Measurements from ENCODE around the gene SSBP2.

The SSBP2 gene

DNA sequence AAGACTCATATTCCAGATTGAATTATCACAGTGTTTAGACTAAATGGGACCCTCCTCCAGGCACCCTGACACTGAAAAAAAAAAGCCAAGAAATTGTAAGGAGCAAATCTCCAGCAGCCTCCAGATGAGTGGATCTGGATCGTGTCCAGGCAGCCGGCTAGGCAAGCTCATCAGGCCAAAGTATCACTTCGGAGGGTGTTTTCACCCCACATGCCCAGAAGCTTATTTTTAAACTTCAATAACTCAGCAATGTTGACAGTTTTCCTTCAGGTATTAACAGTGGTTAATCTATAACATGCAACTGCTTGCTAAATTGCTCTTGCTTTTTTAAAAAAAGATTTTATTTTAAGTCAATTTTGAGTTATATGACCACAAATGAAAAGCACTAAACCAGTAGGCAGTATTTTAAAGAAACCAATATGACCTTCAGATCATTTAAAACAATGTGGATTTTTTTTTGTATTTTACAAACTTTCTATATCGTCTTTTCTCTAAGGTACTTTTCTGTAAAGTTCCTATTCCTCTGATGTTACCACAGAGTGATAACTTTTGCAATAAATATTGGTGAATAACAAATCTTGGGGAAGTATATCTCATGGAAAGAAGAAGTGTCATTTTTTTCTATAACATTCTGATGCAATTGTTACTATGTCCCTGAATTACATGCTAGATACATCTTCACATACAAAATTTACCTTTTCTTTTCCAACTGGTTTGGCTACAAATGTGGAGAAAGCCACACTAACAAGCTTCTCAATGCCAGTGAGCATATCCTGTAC lies 387.6 kb downstream of the SSBP2 start:
- DNase-seq = no peak
